GM10248 (cell line): ENCODE data around the gene SPOCK2.
A peak's percentile ranks its signal among the peaks of the same experiment; 100 is the strongest.

Experiments used
- CTCF ChIA-PET: fragments of 300-600 bp; sonication (Branson Sonifier 250); formaldehyde crosslinking; extraction: SDS; loops from one replicate; lab custom pipeline; 2021; ENCODE audit warnings: antibody characterized with exemption; lab: Yijun Ruan, JAX
- POLR2A ChIA-PET: fragments of 350-650 bp; sonication (Branson Sonifier 250); formaldehyde crosslinking; extraction: SDS; loops from one replicate; lab custom pipeline; 2020; ENCODE audit warnings: antibody characterized with exemption; lab: Yijun Ruan, JAX
- DNase-seq: peaks from one replicate; pipeline ENCODE4 v3.0.0; 2012; ENCODE audit errors: extremely low spot score
- CTCF ChIP-seq: IDR thresholded peaks from 2 replicates; pipeline ENCODE4 v1.5.1; 2012; ENCODE audit warnings: mild to moderate bottlenecking, low read depth; ENCODE audit errors: extremely low read depth, missing control alignments, control extremely low read depth

SPOCK2 gene

GRCh38 chr10:72065439-72066025, 22.8 kb downstream of the SPOCK2 start:
- CTCF ChIA-PET = interaction anchor here (0.9 to 6.0 kb wide), 4 partner anchors 11 to 169 kb away, joined by 3 to 45 read pairs (median 6); no protein-coding TSS in a partner anchor
- POLR2A ChIA-PET = no interaction called here
- DNase-seq = no peak
- no peak for TF ChIP-seq CTCF

- CTCF ChIA-PET = interaction anchor here (0.9 to 3.7 kb wide), 4 partner anchors 12 to 276 kb away, joined by 3 to 32 read pairs (median 6); no protein-coding TSS in a partner anchor
- DNase-seq = no peak
- POLR2A ChIA-PET = no interaction called here
- no peak for TF ChIP-seq CTCF
These were observed 24.5 kb downstream of the SPOCK2 start for GRCh38 chr10:72063703-72064391.

DNA sequence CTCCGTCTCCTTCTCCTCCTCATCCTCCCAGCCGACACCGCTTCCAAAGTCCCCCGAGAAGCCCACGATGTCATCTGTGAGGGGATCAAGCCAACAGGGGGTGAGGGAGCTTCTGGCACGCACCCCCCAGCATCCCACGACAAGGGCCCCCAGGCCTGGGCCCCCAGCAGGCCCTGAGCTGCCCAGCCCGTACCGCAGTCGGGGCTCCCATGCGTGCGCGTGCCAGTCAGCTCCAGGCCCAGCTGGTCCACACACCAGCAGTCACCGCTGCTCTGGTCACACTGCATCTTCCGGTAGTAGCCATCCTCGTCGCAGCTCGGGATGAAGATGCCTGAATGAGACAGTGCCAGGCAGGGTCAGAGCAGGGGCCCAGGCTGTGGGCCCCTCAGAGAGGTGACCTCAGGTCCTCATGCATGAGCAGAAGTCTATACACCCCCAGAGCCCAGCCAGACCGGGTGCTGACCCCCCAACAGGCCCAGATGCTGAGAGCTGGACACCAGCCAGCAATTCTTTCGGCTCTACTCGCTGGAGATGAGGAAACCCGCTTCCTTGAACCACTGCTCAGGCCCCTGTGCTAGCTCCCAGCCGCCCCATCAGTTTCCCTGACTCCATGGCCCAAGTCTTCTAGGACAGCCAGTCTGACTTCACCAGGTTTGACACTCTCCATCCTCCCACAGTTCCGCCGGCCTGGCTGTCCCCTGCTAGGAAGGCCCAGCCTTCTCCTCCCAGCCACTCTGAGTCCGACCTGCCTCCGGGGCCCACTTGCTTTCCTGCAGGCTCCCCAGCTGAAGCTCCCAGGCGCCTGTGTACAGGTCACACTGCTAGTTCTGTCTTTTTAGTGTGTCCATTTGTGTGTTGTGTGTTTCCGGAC, 25.3 kb downstream of the SPOCK2 start:
- ChIA-PET POLR2A (no interaction called here), CTCF (interaction anchor here (0.9 to 3.7 kb wide), 5 partner anchors 12 to 277 kb away, joined by 3 to 32 read pairs (median 5); no protein-coding TSS in a partner anchor)
- no peak for TF ChIP-seq CTCF
- no peak for DNase-seq

- no peak for TF ChIP-seq CTCF
- CTCF ChIA-PET = interaction anchor here (1.0 to 3.7 kb wide), 7 partner anchors 9 to 275 kb away, joined by 3 to 32 read pairs (median 4); no protein-coding TSS in a partner anchor
- POLR2A ChIA-PET = no interaction called here
- no peak for DNase-seq
These were observed 26.0 kb downstream of the SPOCK2 start for GRCh38 chr10:72062382-72062781.

DNA sequence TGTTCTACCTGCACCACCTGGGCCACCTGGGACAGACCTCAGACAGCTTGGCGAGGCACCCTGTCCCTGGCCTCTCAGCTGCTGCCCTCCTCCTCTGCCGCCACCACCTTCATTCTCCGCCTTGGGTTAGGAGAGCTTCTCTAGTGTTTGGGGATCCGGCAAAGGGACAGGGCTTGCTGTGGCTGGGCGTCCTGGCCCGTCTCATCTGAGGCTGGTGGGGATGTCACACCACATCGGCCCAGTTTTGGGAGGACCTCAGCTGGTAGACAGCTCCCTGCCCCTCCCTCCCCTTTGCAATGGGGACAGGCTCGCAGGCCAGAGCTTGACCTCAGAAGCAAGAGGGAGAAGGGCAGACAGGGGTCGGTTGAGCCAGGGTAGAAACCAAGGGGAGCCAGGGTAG, 26.4 kb downstream of the SPOCK2 start:
- ChIA-PET CTCF (interaction anchor here (1.0 to 3.7 kb wide), 9 partner anchors 10 to 276 kb away, joined by 3 to 32 read pairs (median 4); no protein-coding TSS in a partner anchor), POLR2A (no interaction called here)
- no peak for TF ChIP-seq CTCF
- no peak for DNase-seq

DNA sequence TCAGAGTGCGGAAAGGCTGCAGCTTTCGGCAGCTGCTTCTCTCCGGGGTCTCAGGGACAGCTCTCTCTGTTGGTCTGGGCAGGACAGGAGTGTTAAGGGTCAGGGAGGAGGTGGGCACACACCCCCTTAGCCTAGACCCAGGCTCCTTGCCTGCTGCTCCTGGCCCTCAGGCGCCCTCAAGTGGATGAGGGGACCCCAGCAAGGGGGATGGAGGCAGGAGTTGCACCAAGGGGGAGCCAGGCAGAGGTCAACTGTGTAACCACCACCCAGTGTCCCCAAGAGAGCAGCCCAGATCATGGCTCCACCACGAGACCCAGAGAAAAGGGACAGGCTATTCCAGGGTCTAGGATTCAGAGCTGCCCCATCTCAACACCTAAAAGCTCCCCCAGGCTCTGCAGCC, 26.9 kb downstream of the SPOCK2 start:
- ChIA-PET POLR2A (no interaction called here), CTCF (interaction anchor here (1.0 to 3.7 kb wide), 9 partner anchors 10 to 164 kb away, joined by 3 to 32 read pairs (median 3); no protein-coding TSS in a partner anchor)
- peak; percentile 45 for TF ChIP-seq CTCF
- DNase-seq = peak; percentile 63
